GM12878 (cell line): ENCODE results near the gene OR51F2. TPM values are rescaled to one million over a fixed set of nuclear protein-coding genes. Genes with fewer than 3 reads are reported as not detected.
"Not testable (repeated sequence)": the region's sequence is repeated elsewhere in the genome, so short reads cannot be mapped to it uniquely, and the experiment has no call there.

ENCODE experiments used
- ATAC-seq: fragments of 200-7000 bp; cut with Tn5 transposase; 3 replicates; pipeline ENCODE4 v1.9.1; 2020; ENCODE audit warnings: mild to moderate bottlenecking, moderate library complexity
- BruUV-seq: library from RNA; stranded (reverse); fragments of 400-500 nt; replicated peaks from 2 replicates; lab custom pipeline; 2021; lab: Mats Ljungman, UMichigan
- CTCF ChIA-PET: fragments of 300-600 bp; sonication (Branson Sonifier 250); formaldehyde crosslinking; extraction: SDS; loops from one replicate; lab custom pipeline; 2021; ENCODE audit warnings: inconsistent platforms; lab: Yijun Ruan, JAX
- POLR2A ChIA-PET: fragments of 350-600 bp; formaldehyde crosslinking; extraction: SDS; loops from one replicate; lab custom pipeline; 2021; ENCODE audit warnings: inconsistent platforms; lab: Charles Lee
- RAD21 ChIA-PET: fragments of 300-600 bp; sonication (Branson Sonifier 250); formaldehyde crosslinking; loops from one replicate; lab custom pipeline; 2023; ENCODE audit warnings: antibody characterized with exemption; ENCODE audit not compliant: unreplicated experiment; lab: Charles Lee
- SMC1A ChIA-PET: fragments of 300-600 bp; sonication (Branson Sonifier 250); formaldehyde crosslinking; loops from one replicate; lab custom pipeline; 2023; ENCODE audit not compliant: unreplicated experiment, uncharacterized antibody; lab: Charles Lee
- DNase-seq: peaks from one replicate; pipeline ENCODE4 v3.0.0-alpha.2; 2011; ENCODE audit warnings: low read depth, low spot score
- FAIRE-seq: peaks from 3 replicates; lab custom pipeline; 2011; peaks lifted over from hg19 to GRCh38; lab: Jason Lieb, UNC
- H2AFZ ChIP-seq: 2 replicates; pipeline ENCODE4 v1.6.0; 2011; ENCODE audit warnings: low read depth, low read length, control low read depth; ENCODE audit not compliant: control insufficient read depth
- H3K27ac ChIP-seq: 2 replicates; pipeline ENCODE4 v1.5.1; 2011; ENCODE audit warnings: control low read depth; ENCODE audit not compliant: control insufficient read depth, insufficient read depth
- H3K27me3 ChIP-seq, 2 experiments: replicated peaks in 1 of 2; 2 replicates each; pipeline versions ENCODE4 v1.6.0 to v1.6.1; 2011; ENCODE audit warnings: low read length in 1 of 2; ENCODE audit not compliant: control insufficient read depth in 2 of 2, insufficient read depth in 2 of 2
- H3K36me3 ChIP-seq, 2 experiments: 2 replicates each; pipeline ENCODE4 v1.5.1; 2011; ENCODE audit warnings: low read length in 1 of 2; ENCODE audit not compliant: control insufficient read depth in 2 of 2, insufficient read depth in 2 of 2
- H3K4me1 ChIP-seq: 2 replicates; pipeline ENCODE4 v1.6.1; 2011; ENCODE audit warnings: mild to moderate bottlenecking, low read length, moderate library complexity, mixed read lengths; ENCODE audit not compliant: control insufficient read depth, insufficient read depth
- H3K4me2 ChIP-seq: 2 replicates; pipeline ENCODE4 v1.6.0; 2011; ENCODE audit warnings: control low read depth; ENCODE audit not compliant: control insufficient read depth, insufficient read depth
- H3K4me3 ChIP-seq: fragments of 200-600 bp; sonication (generic); 2 replicates; pipeline ENCODE4 v1.5.1; 2016
- H3K79me2 ChIP-seq: 2 replicates; pipeline ENCODE4 v1.6.0; 2011; ENCODE audit warnings: low read length; ENCODE audit not compliant: control insufficient read depth, insufficient read depth
- H3K9ac ChIP-seq: 2 replicates; pipeline ENCODE4 v1.8.0; 2011; ENCODE audit warnings: low read length, control low read depth, mixed read lengths; ENCODE audit not compliant: control insufficient read depth, insufficient read depth
- H3K9me3 ChIP-seq: replicated peaks from 3 replicates; pipeline ENCODE4 v1.5.1; 2011; ENCODE audit warnings: mild to moderate bottlenecking, low read length; ENCODE audit not compliant: control insufficient read depth, insufficient read depth
- H4K20me1 ChIP-seq: 2 replicates; pipeline ENCODE4 v1.6.0; 2011; ENCODE audit not compliant: control insufficient read depth, insufficient read depth
- ATF7 ChIP-seq: fragments of 450-650 bp; IDR thresholded peaks from 2 replicates; pipeline ENCODE4 v1.6.1; 2016; ENCODE audit warnings: low read depth, mild to moderate bottlenecking
- CTCF ChIP-seq, 3 experiments: IDR thresholded peaks in 2 of 3; conservative IDR thresholded peaks in 1 of 3; 2 replicates each; pipeline ENCODE4 v1.5.1; 2011; ENCODE audit warnings: low read depth in 3 of 3, low read length in 3 of 3, mild to moderate bottlenecking in 3 of 3, control low read depth in 2 of 3, moderate library complexity in 2 of 3, inconsistent platforms in 1 of 3, mixed read lengths in 1 of 3; ENCODE audit not compliant: control insufficient read depth in 2 of 3, insufficient read depth in 1 of 3; ENCODE audit errors: extremely low read depth in 1 of 3
- EGR1 ChIP-seq, 2 experiments: IDR thresholded peaks; 1 replicate in 1 of 2; 2 replicates in 1 of 2; pipeline ENCODE4 v1.6.1; 2011 to 2012; ENCODE audit warnings: low read depth in 2 of 2, low read length in 2 of 2, borderline replicate concordance in 1 of 2, mild to moderate bottlenecking in 1 of 2, moderate library complexity in 1 of 2
- GATAD2B ChIP-seq: fragments of 450-650 bp; conservative IDR thresholded peaks from 2 replicates; pipeline ENCODE4 v1.6.1; 2017; ENCODE audit warnings: low read depth, mild to moderate bottlenecking, moderate library complexity
- HDAC2 ChIP-seq: fragments of 200-600 bp; sonication (generic); IDR thresholded peaks from 2 replicates; pipeline ENCODE4 v1.6.1; 2017
- PBX3 ChIP-seq: IDR thresholded peaks from 2 replicates; pipeline ENCODE4 v1.6.1; 2011; ENCODE audit warnings: mild to moderate bottlenecking, low read depth, low read length, moderate library complexity; ENCODE audit not compliant: insufficient replicate concordance
- SPI1 ChIP-seq: IDR thresholded peaks from 2 replicates; pipeline ENCODE4 v1.6.1; 2011; ENCODE audit warnings: low read depth, mild to moderate bottlenecking, low read length, moderate library complexity, borderline replicate concordance; ENCODE audit not compliant: insufficient read depth
- TCF3 ChIP-seq: IDR thresholded peaks from 2 replicates; pipeline ENCODE4 v1.6.1; 2012; ENCODE audit warnings: low read depth, mild to moderate bottlenecking, low read length, borderline replicate concordance; ENCODE audit not compliant: insufficient read depth
- WRNIP1 ChIP-seq: IDR thresholded peaks from 2 replicates; pipeline ENCODE4 v1.6.1; 2011; ENCODE audit warnings: low read depth, low read length, improper control_type of control experiment, borderline replicate concordance
- ZNF207 ChIP-seq: fragments of 450-650 bp; IDR thresholded peaks from 2 replicates; pipeline ENCODE4 v1.6.1; 2014; ENCODE audit warnings: antibody characterized with exemption, mild to moderate bottlenecking, borderline replicate concordance
- WGBS: methylation state at CpG from one replicate; pipeline ENCODE4 v1.1.6; 2016; ENCODE audit warnings: low lambda C conversion rate; ENCODE audit not compliant: insufficient replicate concordance, insufficient coverage; ENCODE audit errors: missing lambda C conversion rate; 5-methylcytosine and 5-hydroxymethylcytosine counted together
- in situ Hi-C: fragments of 300-500 bp; cut with MboI; formaldehyde crosslinking; loops from 9 replicates; pipeline ENCODE4 v1.14.3; 2018; ENCODE audit warnings: mixed read lengths
- intact Hi-C: fragments of 100-400 bp; cut with micrococcal nuclease; formaldehyde crosslinking; loops from one replicate; pipeline ENCODE4 v1.14.2; 2022; ENCODE audit not compliant: unreplicated experiment
- polyA plus RNA-seq, 11 experiments: library from polyadenylated mRNA; depleted of rRNA in 4 of 11; unstranded in 6 of 11; stranded (reverse) in 5 of 11; fragments of >200 nt; fragmentation: Nextera tagmentation in 4 of 11; fragmentation: Illumina TruSeq in 1 of 11; extraction: Ambion mirVana in 4 of 11; extraction: Trizol in 1 of 11; gene quantifications; 1 replicate in 1 of 11; 2 replicates in 10 of 11; pipeline versions ENCODE4 v1.2.1 to v1.2.3, GENCODE V29; 2011 to 2016; ENCODE audit warnings: inconsistent platforms in 2 of 11, missing spikeins in 2 of 11, low read depth in 1 of 11
- total RNA-seq, 4 experiments: library from RNA; depleted of rRNA in 3 of 4; stranded (reverse); fragments of >200 nt in 3 of 4; fragmentation: Illumina TruSeq in 1 of 4; extraction: Trizol in 1 of 4; gene quantifications; 2 replicates each; pipeline versions ENCODE4 v1.2.1 to v1.2.3, GENCODE V29; 2013 to 2021

OR51F2 gene
- total and polyA plus RNA-seq, 10 of the 15 experiments (the other 5 are each of a cell fraction or from before 2014, with no cell fraction given): not detected

DNA sequence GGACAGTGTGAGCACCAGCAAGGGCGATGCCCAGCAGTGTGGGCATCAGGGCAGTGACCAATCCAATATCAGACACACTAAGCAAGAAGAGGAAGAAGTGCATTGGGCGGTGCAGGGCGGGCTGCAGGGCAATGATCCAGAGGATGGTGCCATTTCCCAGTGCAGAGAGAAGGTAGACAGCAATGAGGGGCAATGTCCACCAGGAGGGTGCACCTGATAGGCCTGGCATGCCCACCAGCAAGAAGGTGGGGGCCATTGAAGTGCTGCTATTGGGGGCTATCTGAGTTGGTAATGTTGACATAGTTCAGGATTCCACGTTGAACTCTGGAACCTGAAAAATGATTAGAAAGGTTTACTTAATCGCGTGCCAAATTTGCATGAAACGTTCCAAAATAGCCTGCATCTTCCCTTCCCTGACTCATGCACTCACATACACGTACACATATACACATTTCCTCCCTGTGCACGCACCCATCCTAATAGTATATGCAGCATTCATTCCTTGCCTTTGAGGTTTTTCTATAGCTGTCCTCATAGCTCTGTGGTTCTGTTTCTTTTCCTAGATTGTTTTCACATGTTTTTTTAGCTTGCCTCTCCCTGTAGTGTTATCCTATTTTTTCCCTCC is 27.9 kb downstream of the OR51F2 start, which contains the start of gene OR51S1 (continued):
- TF ChIP-seq SPI1 (no peak), EGR1 (IDR thresholded peaks at IDR 0.05; ENCODE audit: borderline replicate concordance in 1 of 2, low read depth in 2 of 2, low read length in 2 of 2) (no peak), HDAC2 (no peak), ATF7 (no peak), CTCF (IDR thresholded peaks at IDR 0.05 in 2 of 3, conservative IDR thresholded peaks at IDR 0.05 in 1 of 3; ENCODE audit: control insufficient read depth in 2 of 3, extremely low read depth in 1 of 3, insufficient read depth in 1 of 3, low read depth in 3 of 3, low read length in 3 of 3) (no peak), PBX3 (no peak), ZNF207 (no peak)

- Histone ChIP-seq H3K79me2 (no peaks in the 10 kb centered on the region), H4K20me1 (no peaks in the 10 kb centered on the region), H3K9ac (no peak overlapping the region), H3K27ac (no peak overlapping the region), H3K4me2 (no peak overlapping the region), H3K4me1 (no peaks in the 10 kb centered on the region), H3K4me3 (no peak overlapping the region), H2AFZ (no peak overlapping the region), H3K27me3 (no peaks in the 10 kb centered on the region), H3K9me3 (no peaks in the 10 kb centered on the region), H3K36me3 (no peaks in the 10 kb centered on the region)
- TF ChIP-seq TCF3: no peak
- TF ChIP-seq GATAD2B: no peak
- TF ChIP-seq WRNIP1: no peak
- BruUV-seq: no TSS peak
- ChIA-PET POLR2A (no interaction called here), RAD21 (no interaction called here), CTCF (no interaction called here), SMC1A (interaction anchor here (0.8 kb wide), 1 partner anchor 11 kb away, joined by 3 read pairs; no protein-coding TSS in a partner anchor)
- intact Hi-C loops (no loop called here), in situ Hi-C loops (no loop called here)
- no peak for FAIRE-seq
- 0% methylated on average over 4 of the region's 4 CpGs for WGBS
- ATAC-seq: no peak
- no peak for DNase-seq
These were observed 29.9 kb downstream of the OR51F2 start for GRCh38 chr11:4851033-4851432.

DNA sequence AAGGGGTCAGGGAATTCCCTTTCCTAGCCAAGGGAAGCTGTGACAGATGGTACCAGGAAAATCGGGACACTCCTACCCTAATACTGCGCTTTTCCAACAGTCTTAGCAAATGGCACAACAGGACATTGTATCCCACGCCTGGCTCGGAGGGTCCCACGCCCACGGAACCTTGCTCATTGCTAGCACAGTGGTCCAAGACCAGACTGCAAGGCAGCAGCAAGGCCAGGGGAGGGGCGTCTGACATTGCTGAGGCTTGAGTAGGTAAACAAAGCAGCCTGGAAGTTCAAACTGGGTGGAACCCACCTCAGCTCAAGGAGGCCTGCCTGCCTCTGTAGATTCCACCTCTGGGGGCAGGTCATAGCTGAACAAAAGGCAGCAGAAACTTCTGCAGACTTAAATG is 33.2 kb downstream of the OR51F2 start:
- H3K27me3 ChIP-seq, intact Hi-C loops, H2AFZ ChIP-seq, DNase-seq, RAD21 ChIA-PET, H4K20me1 ChIP-seq, CTCF ChIA-PET, FAIRE-seq, H3K9me3 ChIP-seq, H3K9ac ChIP-seq, H3K27ac ChIP-seq, H3K79me2 ChIP-seq, BruUV-seq, POLR2A ChIA-PET, H3K36me3 ChIP-seq, ATAC-seq, H3K4me3 ChIP-seq, H3K4me1 ChIP-seq, H3K4me2 ChIP-seq, in situ Hi-C loops: not testable (repeated sequence)
- WGBS: 19% methylated on average over 7 of the region's 7 CpGs
- SMC1A ChIA-PET: interaction anchor here (1.1 kb wide), 1 partner anchor 9 kb away, joined by 5 read pairs; no protein-coding TSS in a partner anchor
